Bronchial epithelial cell (primary cell): ENCODE results near the gene CACNA1C. TPM values are rescaled to one million over a fixed set of nuclear protein-coding genes. Genes with fewer than 3 reads are reported as not detected.

ENCODE experiments used
- DNase-seq: peaks from one replicate; pipeline ENCODE4 v3.0.0-alpha.2; 2010; ENCODE audit warnings: low read depth
- FAIRE-seq: peaks from 2 replicates; lab custom pipeline; 2011; peaks lifted over from hg19 to GRCh38; lab: Jason Lieb, UNC
- H3K27me3 ChIP-seq: 2 replicates; pipeline ENCODE4 v1.5.1; 2011; ENCODE audit warnings: low read length; ENCODE audit not compliant: control insufficient read depth, insufficient read depth
- H3K36me3 ChIP-seq: 2 replicates; pipeline ENCODE4 v1.5.1; 2011; ENCODE audit warnings: low read length; ENCODE audit not compliant: control insufficient read depth, insufficient read depth
- H3K4me3 ChIP-seq: 2 replicates; pipeline ENCODE4 v1.5.1; 2011; ENCODE audit warnings: mild to moderate bottlenecking, low read depth, low read length, control low read depth
- CTCF ChIP-seq: IDR thresholded peaks from 2 replicates; pipeline ENCODE4 v1.5.1; 2011; ENCODE audit warnings: mild to moderate bottlenecking, moderate library complexity, low read length, control low read depth, inconsistent platforms; ENCODE audit not compliant: insufficient read depth, severe bottlenecking
- total RNA-seq: library from RNA; depleted of rRNA; stranded (reverse); fragments of >200 nt; gene quantifications from 2 replicates; pipeline ENCODE4 v1.2.1, GENCODE V29; 2014

The CACNA1C gene
- total RNA-seq, 1 donor from 2014 or later: not detected

- no peak for TF ChIP-seq CTCF
- FAIRE-seq: no peak
- no peak for DNase-seq
- Histone ChIP-seq H3K36me3 (no peaks in the 10 kb centered on the region), H3K27me3 (no peaks in the 10 kb centered on the region), H3K4me3 (no peak overlapping the region)
Observed at GRCh38 chr12:2299206-2299605, 246.4 kb downstream of the CACNA1C start.

GRCh38 chr12:2300168-2300567 lies 247.4 kb downstream of the CACNA1C start:
- no peak for TF ChIP-seq CTCF
- DNase-seq (no peak), FAIRE-seq (no peak)
- Histone ChIP-seq H3K4me3 (no peak overlapping the region), H3K27me3 (no peaks in the 10 kb centered on the region), H3K36me3 (no peaks in the 10 kb centered on the region)

- no peak overlapping the region for H3K4me3 ChIP-seq
- TF ChIP-seq CTCF: no peak
- H3K36me3 ChIP-seq: no peaks in the 10 kb centered on the region
- no peaks in the 10 kb centered on the region for H3K27me3 ChIP-seq
- FAIRE-seq (no peak), DNase-seq (no peak)
Observed at GRCh38 chr12:2300886-2301285, 248.1 kb downstream of the CACNA1C start.

- Histone ChIP-seq H3K4me3 (no peak overlapping the region), H3K27me3 (no peaks in the 10 kb centered on the region), H3K36me3 (no peaks in the 10 kb centered on the region)
- TF ChIP-seq CTCF: no peak
- DNase-seq (no peak), FAIRE-seq (no peak)
Observed at GRCh38 chr12:2301531-2302461, 249.0 kb downstream of the CACNA1C start.

GRCh38 chr12:2302711-2303580 lies 250.2 kb downstream of the CACNA1C start:
- DNase-seq (no peak), FAIRE-seq (no peak)
- Histone ChIP-seq H3K27me3 (no peaks in the 10 kb centered on the region), H3K36me3 (no peaks in the 10 kb centered on the region), H3K4me3 (no peak overlapping the region)
- no peak for TF ChIP-seq CTCF
